Endothelial cell of umbilical vein (primary cell): ENCODE measurements around the gene OR9Q1. TPM values are rescaled to one million over a fixed set of nuclear protein-coding genes. Genes with fewer than 3 reads are reported as not detected.

Experiments
- BruUV-seq: library from RNA; stranded (reverse); fragments of 400-500 nt; replicated peaks from 2 replicates; lab custom pipeline; 2021; lab: Mats Ljungman, UMichigan
- CTCF ChIA-PET: fragments of 300-600, 350-600 bp; sonication (Branson Sonifier 250); formaldehyde crosslinking; loops from one replicate; lab custom pipeline; 2021; ENCODE audit warnings: antibody characterized with exemption, inconsistent platforms; lab: Charles Lee
- POLR2A ChIA-PET: fragments of 300-600, 350-600 bp; sonication (Branson Sonifier 250); formaldehyde crosslinking; loops from one replicate; lab custom pipeline; 2021; ENCODE audit warnings: antibody characterized with exemption, inconsistent platforms; lab: Charles Lee
- DNase-seq: peaks from one replicate; pipeline ENCODE4 v3.0.0-alpha.2; 2011; ENCODE audit warnings: low read depth, low spot score
- FAIRE-seq: peaks from 2 replicates; lab custom pipeline; 2011; peaks lifted over from hg19 to GRCh38; lab: Jason Lieb, UNC
- H2AFZ ChIP-seq: 2 replicates; pipeline ENCODE4 v1.6.0; 2012; ENCODE audit warnings: low read depth, low read length, control low read depth, inconsistent platforms
- H3K27ac ChIP-seq: 2 replicates; pipeline ENCODE4 v1.5.1; 2011; ENCODE audit warnings: low read depth, mild to moderate bottlenecking, control low read depth, low read length, moderate library complexity; ENCODE audit not compliant: insufficient read depth
- H3K27me3 ChIP-seq, 2 experiments: 2 replicates each; pipeline versions ENCODE4 v1.6.0 to v1.6.1; 2011; ENCODE audit warnings: low read length in 2 of 2, mixed read lengths in 1 of 2; ENCODE audit not compliant: control insufficient read depth in 2 of 2, insufficient read depth in 2 of 2
- H3K36me3 ChIP-seq, 2 experiments: 2 replicates in 1 of 2; 3 replicates in 1 of 2; pipeline ENCODE4 v1.5.1; 2011; ENCODE audit warnings: low read length in 2 of 2, mild to moderate bottlenecking in 1 of 2, moderate library complexity in 1 of 2; ENCODE audit not compliant: control insufficient read depth in 2 of 2, insufficient read depth in 2 of 2; ENCODE audit errors: extremely low read depth in 1 of 2
- H3K4me1 ChIP-seq: 3 replicates; pipeline ENCODE4 v1.5.1; 2011; ENCODE audit warnings: mild to moderate bottlenecking, low read length; ENCODE audit not compliant: control insufficient read depth, insufficient read depth; ENCODE audit errors: extremely low read depth
- H3K4me2 ChIP-seq: 2 replicates; pipeline ENCODE4 v1.6.1; 2011; ENCODE audit warnings: low read length, control low read depth, mixed read lengths; ENCODE audit not compliant: insufficient read depth
- H3K4me3 ChIP-seq, 3 experiments: fragments of 200-600 bp in 1 of 3; sonication (generic), shearing (Covaris generic) in 1 of 3; replicated peaks in 1 of 3; 2 replicates each; pipeline ENCODE4 v1.5.1; 2011 to 2016; ENCODE audit warnings: control low read depth in 3 of 3, low read length in 3 of 3, mild to moderate bottlenecking in 2 of 3, inconsistent platforms in 1 of 3, low read depth in 1 of 3, moderate library complexity in 1 of 3; ENCODE audit not compliant: insufficient read depth in 1 of 3
- H3K79me2 ChIP-seq: 2 replicates; pipeline ENCODE4 v1.6.0; 2012; ENCODE audit warnings: low read length, inconsistent platforms; ENCODE audit not compliant: control insufficient read depth, insufficient read depth
- H3K9ac ChIP-seq: replicated peaks from 2 replicates; pipeline ENCODE3; 2011; ENCODE audit warnings: low read length, control low read depth; ENCODE audit not compliant: insufficient read depth; ENCODE audit errors: extremely low read depth
- H3K9me1 ChIP-seq: replicated peaks from 3 replicates; pipeline ENCODE4 v1.6.0; 2011; ENCODE audit warnings: mild to moderate bottlenecking, low read length; ENCODE audit not compliant: control insufficient read depth, insufficient read depth; ENCODE audit errors: extremely low read depth
- H3K9me3 ChIP-seq: replicated peaks from 2 replicates; pipeline ENCODE4 v1.5.1; 2012; ENCODE audit warnings: low read length, inconsistent platforms; ENCODE audit not compliant: control insufficient read depth, insufficient read depth
- H4K20me1 ChIP-seq: replicated peaks from 2 replicates; pipeline ENCODE3; 2011; ENCODE audit warnings: mild to moderate bottlenecking, low read length; ENCODE audit not compliant: control insufficient read depth, insufficient read depth; ENCODE audit errors: extremely low read depth
- CTCF ChIP-seq, 2 donors: IDR thresholded peaks; 1 replicate in 1 of 2; 2 replicates in 1 of 2; pipeline ENCODE4 v1.5.1; 2011; ENCODE audit warnings: low read length in 2 of 2, mild to moderate bottlenecking in 2 of 2, moderate library complexity in 2 of 2, control low read depth in 1 of 2, inconsistent platforms in 1 of 2, low read depth in 1 of 2; ENCODE audit not compliant: insufficient read depth in 1 of 2; ENCODE audit errors: extremely low read depth in 1 of 2
- EZH2 ChIP-seq: IDR thresholded peaks from 2 replicates; pipeline ENCODE4 v1.6.1; 2012; ENCODE audit warnings: borderline replicate concordance, low read depth, mild to moderate bottlenecking, moderate library complexity, low read length, inconsistent platforms; ENCODE audit not compliant: severe bottlenecking
- FOS ChIP-seq: IDR thresholded peaks from 2 replicates; pipeline ENCODE4 v1.6.1; 2011; ENCODE audit warnings: mild to moderate bottlenecking, low read length, moderate library complexity, borderline replicate concordance; ENCODE audit not compliant: insufficient read depth
- GATA2 ChIP-seq: IDR thresholded peaks from 2 replicates; pipeline ENCODE4 v1.7.0; 2011; ENCODE audit warnings: low read depth, mild to moderate bottlenecking, moderate library complexity, mixed read lengths, low read length; ENCODE audit not compliant: insufficient read length, insufficient read depth
- JUN ChIP-seq: IDR thresholded peaks from 2 replicates; pipeline ENCODE4 v1.6.1; 2011; ENCODE audit warnings: borderline replicate concordance, low read depth; ENCODE audit not compliant: insufficient read length, insufficient read depth
- MAX ChIP-seq: IDR thresholded peaks from 2 replicates; pipeline ENCODE4 v1.6.1; 2011; ENCODE audit not compliant: insufficient read depth, insufficient read length
- MYC ChIP-seq: IDR thresholded peaks from one replicate; pipeline ENCODE4 v1.6.1; 2011; ENCODE audit warnings: mild to moderate bottlenecking, low read depth, low read length
- POLR2A ChIP-seq: IDR thresholded peaks from 2 replicates; pipeline ENCODE4 v1.6.1; 2012; ENCODE audit warnings: low read depth, mild to moderate bottlenecking, control low read depth, low read length
- POLR2AphosphoS5 ChIP-seq: IDR thresholded peaks from 2 replicates; pipeline ENCODE4 v1.6.1; 2012; ENCODE audit warnings: low read depth, mild to moderate bottlenecking, control low read depth, low read length, moderate library complexity; ENCODE audit not compliant: insufficient read depth
- dilution Hi-C: fragments of 300-500 bp; cut with MboI; formaldehyde crosslinking; loops from one replicate; pipeline ENCODE4 v1.15.0; 2019; ENCODE audit warnings: low sequenced_read_pairs; ENCODE audit not compliant: extremely low pct_ligation_motif_present
- intact Hi-C: fragments of 100-400 bp; cut with micrococcal nuclease; formaldehyde crosslinking; loops from one replicate; pipeline ENCODE4 v1.10.0; 2022
- polyA plus RNA-seq, 4 experiments: library from polyadenylated mRNA; depleted of rRNA in 3 of 4; stranded (reverse) in 3 of 4; unstranded in 1 of 4; fragments of >200 nt; gene quantifications; 2 replicates each; pipeline versions ENCODE4 v1.2.1 to v1.2.3, GENCODE V29; 2011 to 2012; ENCODE audit warnings: missing spikeins in 1 of 4
- total RNA-seq: library from RNA; stranded (reverse); gene quantifications from 2 replicates; pipeline ENCODE4 v1.2.3, GENCODE V29; 2021

OR9Q1 gene
- total and polyA plus RNA-seq, 2 donors (not counting 3 experiments of a cell fraction or from before 2014, with no cell fraction given): not detected

- ChIA-PET CTCF (no interaction called here), POLR2A (no interaction called here)
- no peaks in the 10 kb centered on the region for H3K9me1 ChIP-seq
- no peak overlapping the region for H3K4me3 ChIP-seq
- H3K9ac ChIP-seq: no peak overlapping the region
- no peak for DNase-seq
- H4K20me1 ChIP-seq: no peaks in the 10 kb centered on the region
- no peaks in the 10 kb centered on the region for H3K36me3 ChIP-seq
- intact Hi-C loops (no loop called here), dilution Hi-C loops (no loop called here)
- BruUV-seq: no TSS peak
- no peaks in the 10 kb centered on the region for H3K27me3 ChIP-seq
- FAIRE-seq: no peak
- no peak overlapping the region for H3K4me2 ChIP-seq
- no peaks in the 10 kb centered on the region for H3K79me2 ChIP-seq
- H3K27ac ChIP-seq: no peak overlapping the region
- H3K9me3 ChIP-seq: no peaks in the 10 kb centered on the region
- TF ChIP-seq POLR2A (no peak), GATA2 (no peak), MAX (no peak), EZH2 (no peak), POLR2AphosphoS5 (no peak), JUN (no peak), CTCF (IDR thresholded peaks at IDR 0.05; ENCODE audit: extremely low read depth in 1 of 2, insufficient read depth in 1 of 2, low read depth in 1 of 2, low read length in 2 of 2) (no peak), FOS (no peak), MYC (no peak)
- no peaks in the 10 kb centered on the region for H3K4me1 ChIP-seq
- H2AFZ ChIP-seq: no peak overlapping the region
Measured at GRCh38 chr11:58039589-58039988, 15.9 kb downstream of the OR9Q1 start.
